ENCODE measurements around the gene MARCHF9. TPM values are rescaled to one million over a fixed set of nuclear protein-coding genes. Genes with fewer than 3 reads are reported as not detected.

MARCHF9 gene
- total RNA-seq (ENCODE audit: low replicate concordance): 8.1 and 11.9 TPM in 2 replicates

GRCh38 chr12:57754411-57755193 lies at the start of gene MARCHF9:
MARCHF9 (plus strand) TSS chr12:57755103; CDS start chr12:57755529, 426 bp downstream.
- H2AFZ ChIP-seq (replicated peaks): no peak within 1 kb of the TSS
- peaks cover 36% of the 10 kb centered on the region for H3K27me3 Mint-ChIP-seq (ENCODE audit: insufficient read depth, low read depth)
- peaks cover 50% of the 10 kb centered on the region for H3K4me1 Mint-ChIP-seq
- peak within 1 kb of the TSS; percentile 95 for H3K4me2 ChIP-seq
- H3K27me3 ChIP-seq: peaks cover 29% of the 10 kb centered on the region
- H3K4me3 ChIP-seq: peak within 1 kb of the TSS; percentile 66
- H3K4me3 Mint-ChIP-seq: peak within 1 kb of the TSS; percentile 97
- H3K9me3 Mint-ChIP-seq: peaks cover 3% of the 10 kb centered on the region
- no peaks in the 10 kb centered on the region for H3K9me3 ChIP-seq (ENCODE audit: low read depth)
- H3K4me1 ChIP-seq: peaks cover 31% of the 10 kb centered on the region
- DNase-seq (ENCODE audit: low spot score): peak; percentile 82
- H3K27ac Mint-ChIP-seq: peak within 1 kb of the TSS; percentile 74
- no peaks in the 10 kb centered on the region for H3K36me3 ChIP-seq
- H4K20me1 ChIP-seq (ENCODE audit: low read depth): peaks cover 38% of the 10 kb centered on the region
- no peak within 1 kb of the TSS for H3K27ac ChIP-seq
- peaks cover 26% of the 10 kb centered on the region for H3K79me2 ChIP-seq (ENCODE audit: low read depth)
- peaks cover 25% of the 10 kb centered on the region for H3K36me3 Mint-ChIP-seq
- TF ChIP-seq CTCF (IDR thresholded peaks at IDR 0.05) (no peak), EZH2phosphoT487 (IDR thresholded peaks at IDR 0.05) (no peak), EZH2 (IDR thresholded peaks at IDR 0.05) (no peak)
- peaks cover 37% of the 10 kb centered on the region for H3F3A ChIP-seq (ENCODE audit: low read depth)
- no peak within 1 kb of the TSS for H3K9ac ChIP-seq

GRCh38 chr12:57707250-57707649 lies 47.7 kb upstream of the MARCHF9 start:
- no peaks in the 10 kb centered on the region for H3K4me1 ChIP-seq
- TF ChIP-seq EZH2phosphoT487 (IDR thresholded peaks at IDR 0.05) (no peak), CTCF (IDR thresholded peaks at IDR 0.05) (no peak), EZH2 (IDR thresholded peaks at IDR 0.05) (no peak)
- no peak overlapping the region for H3K9ac ChIP-seq
- H2AFZ ChIP-seq (replicated peaks): no peak overlapping the region
- H3K27ac ChIP-seq: no peak overlapping the region
- H4K20me1 ChIP-seq (ENCODE audit: low read depth): no peaks in the 10 kb centered on the region
- DNase-seq (ENCODE audit: low spot score): no peak
- no peaks in the 10 kb centered on the region for H3K9me3 ChIP-seq (ENCODE audit: low read depth)
- H3K27ac Mint-ChIP-seq: no peak overlapping the region
- H3K27me3 ChIP-seq: no peaks in the 10 kb centered on the region
- peaks cover 4% of the 10 kb centered on the region for H3K36me3 ChIP-seq
- H3K27me3 Mint-ChIP-seq (ENCODE audit: insufficient read depth, low read depth): no peaks in the 10 kb centered on the region
- H3K4me3 Mint-ChIP-seq: no peak overlapping the region
- no peaks in the 10 kb centered on the region for H3K9me3 Mint-ChIP-seq
- H3K36me3 Mint-ChIP-seq: peaks cover 22% of the 10 kb centered on the region
- H3K79me2 ChIP-seq (ENCODE audit: low read depth): no peaks in the 10 kb centered on the region
- no peak overlapping the region for H3K4me3 ChIP-seq
- no peaks in the 10 kb centered on the region for H3F3A ChIP-seq (ENCODE audit: low read depth)
- no peak overlapping the region for H3K4me2 ChIP-seq
- no peaks in the 10 kb centered on the region for H3K4me1 Mint-ChIP-seq

- peaks cover 4% of the 10 kb centered on the region for H3K36me3 ChIP-seq
- Mint-ChIP-seq H3K36me3 (peaks cover 18% of the 10 kb centered on the region), H3K27me3 (ENCODE audit: insufficient read depth, low read depth) (no peaks in the 10 kb centered on the region), H3K9me3 (no peaks in the 10 kb centered on the region), H3K4me3 (no peak overlapping the region), H3K27ac (no peak overlapping the region), H3K4me1 (no peaks in the 10 kb centered on the region)
- H3K9ac ChIP-seq: no peak overlapping the region
- TF ChIP-seq EZH2phosphoT487 (IDR thresholded peaks at IDR 0.05): no peak
- no peak for TF ChIP-seq CTCF (IDR thresholded peaks at IDR 0.05)
- TF ChIP-seq EZH2 (IDR thresholded peaks at IDR 0.05): no peak
- H3K4me1 ChIP-seq: no peaks in the 10 kb centered on the region
- no peak overlapping the region for H3K4me3 ChIP-seq
- no peak overlapping the region for H3K27ac ChIP-seq
- no peaks in the 10 kb centered on the region for H3K9me3 ChIP-seq (ENCODE audit: low read depth)
- no peaks in the 10 kb centered on the region for H3K27me3 ChIP-seq
- no peaks in the 10 kb centered on the region for H4K20me1 ChIP-seq (ENCODE audit: low read depth)
- no peak overlapping the region for H3K4me2 ChIP-seq
- no peaks in the 10 kb centered on the region for H3K79me2 ChIP-seq (ENCODE audit: low read depth)
- no peak for DNase-seq (ENCODE audit: low spot score)
- H2AFZ ChIP-seq (replicated peaks): no peak overlapping the region
- peaks cover 6% of the 10 kb centered on the region for H3F3A ChIP-seq (ENCODE audit: low read depth)
These were observed 46.6 kb upstream of the MARCHF9 start for GRCh38 chr12:57708296-57708695.
